ENCODE data around the gene SLC17A9. TPM values are rescaled to one million over a fixed set of nuclear protein-coding genes. Genes with fewer than 3 reads are reported as not detected.
"Not testable (repeated sequence)": the region's sequence is repeated elsewhere in the genome, so short reads cannot be mapped to it uniquely, and the experiment has no call there.

Gene SLC17A9
- total RNA-seq, 2 experiments from 2014 or later: 11.6 to 12.6 TPM

DNA sequence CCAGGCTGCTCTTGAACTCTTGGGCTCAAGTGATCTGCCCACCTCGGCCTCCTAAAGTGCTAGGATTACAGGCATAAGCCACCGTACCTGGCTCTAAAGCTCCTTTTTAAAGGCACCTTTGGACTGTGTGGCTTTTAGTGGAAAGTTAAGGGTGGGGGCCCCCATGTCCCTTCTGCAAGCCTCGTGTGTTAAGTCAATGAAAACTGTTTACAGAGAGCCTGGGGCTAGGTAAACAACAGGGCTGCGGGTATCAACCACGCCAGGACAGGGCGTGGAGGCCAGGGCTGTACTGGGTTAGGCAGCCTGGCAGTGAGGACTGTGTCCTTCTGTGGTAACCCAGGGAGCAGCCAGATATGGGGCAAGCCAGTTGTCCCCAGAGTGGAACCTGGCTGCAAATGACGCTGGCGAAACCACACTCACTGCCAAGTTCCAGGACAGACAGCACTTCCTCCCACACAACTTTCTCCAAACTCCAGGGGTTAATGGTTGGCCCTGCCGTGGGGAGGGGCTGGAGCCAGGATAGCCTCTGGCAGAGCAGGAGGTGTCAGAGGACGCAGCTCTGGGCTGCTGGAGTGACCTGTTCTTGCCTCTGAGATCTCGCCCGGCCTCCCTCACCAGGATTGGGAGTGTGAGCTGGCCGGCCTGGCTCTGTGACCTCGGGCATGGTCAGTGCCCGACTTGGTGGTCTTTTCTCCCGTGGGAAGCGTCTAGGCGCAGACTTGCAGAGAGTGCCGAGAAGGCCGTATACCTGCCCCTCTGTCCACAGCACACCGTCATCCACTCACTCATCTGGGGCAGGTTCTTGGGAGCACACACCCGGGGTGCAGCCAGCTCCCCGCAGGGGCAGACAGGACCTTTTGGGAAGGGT, 3.2 kb downstream of the SLC17A9 start:
- DNase-seq: no peak
- ChIA-PET POLR2A (no interaction called here), CTCF (interaction anchor here (1.4 to 2.1 kb wide), 6 partner anchors 15 to 53 kb away, joined by 3 to 11 read pairs (median 5); no protein-coding TSS in a partner anchor)
- Mint-ChIP-seq H3K9me3 (no peaks in the 10 kb centered on the region), H3K27me3 (no peaks in the 10 kb centered on the region), H3K4me3 (no peak overlapping the region), H3K27ac (peak overlapping the region; percentile 79), H3K4me1 (peaks cover 34% of the 10 kb centered on the region), H3K36me3 (ENCODE audit: low read depth) (peaks cover 6% of the 10 kb centered on the region)

DNA sequence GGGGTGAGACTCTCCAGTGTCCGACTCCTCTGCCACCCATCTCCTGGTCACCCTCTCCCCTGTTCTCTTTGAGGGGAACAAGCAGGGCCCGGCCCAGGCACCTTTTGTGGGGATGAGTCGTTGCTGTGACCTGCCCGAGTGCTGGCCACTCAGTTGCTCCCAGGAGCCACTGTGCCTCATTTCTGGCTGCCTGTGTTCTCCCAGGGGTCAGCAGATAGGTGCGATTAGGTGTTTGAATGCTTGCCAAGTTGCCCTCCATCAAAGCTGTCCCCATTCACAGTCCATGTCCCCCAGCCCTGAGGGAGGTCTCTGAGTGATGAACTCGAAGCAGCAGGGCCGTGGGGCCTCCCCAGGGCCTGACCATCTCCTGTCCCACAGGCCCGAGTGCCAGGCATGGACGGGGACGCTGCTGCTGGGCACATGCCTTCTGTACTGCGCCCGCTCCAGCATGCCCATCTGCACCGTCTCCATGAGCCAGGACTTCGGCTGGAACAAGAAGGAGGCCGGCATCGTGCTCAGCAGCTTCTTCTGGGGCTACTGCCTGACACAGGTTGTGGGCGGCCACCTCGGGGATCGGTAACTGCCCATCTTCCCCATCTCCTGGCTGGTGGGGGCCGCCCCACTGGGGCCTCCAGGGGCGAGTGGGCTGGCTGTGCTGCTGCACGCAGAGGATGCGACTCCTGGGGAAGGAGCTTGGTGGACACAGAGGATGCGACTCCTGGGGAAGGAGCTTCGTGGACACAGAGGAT, 4.1 kb downstream of the SLC17A9 start:
- no peaks in the 10 kb centered on the region for H3K9me3 Mint-ChIP-seq
- peaks cover 30% of the 10 kb centered on the region for H3K4me1 Mint-ChIP-seq
- no peak overlapping the region for H3K4me3 Mint-ChIP-seq
- no peaks in the 10 kb centered on the region for H3K27me3 Mint-ChIP-seq
- H3K36me3 Mint-ChIP-seq (ENCODE audit: low read depth): peaks cover 2% of the 10 kb centered on the region
- no peak for DNase-seq
- CTCF ChIA-PET: interaction anchor here (0.6 to 2.0 kb wide), 3 partner anchors 14 to 441 kb away, joined by 3 to 6 read pairs (median 3); no protein-coding TSS in a partner anchor
- H3K27ac Mint-ChIP-seq: peak overlapping the region; percentile 79
- POLR2A ChIA-PET: no interaction called here

DNA sequence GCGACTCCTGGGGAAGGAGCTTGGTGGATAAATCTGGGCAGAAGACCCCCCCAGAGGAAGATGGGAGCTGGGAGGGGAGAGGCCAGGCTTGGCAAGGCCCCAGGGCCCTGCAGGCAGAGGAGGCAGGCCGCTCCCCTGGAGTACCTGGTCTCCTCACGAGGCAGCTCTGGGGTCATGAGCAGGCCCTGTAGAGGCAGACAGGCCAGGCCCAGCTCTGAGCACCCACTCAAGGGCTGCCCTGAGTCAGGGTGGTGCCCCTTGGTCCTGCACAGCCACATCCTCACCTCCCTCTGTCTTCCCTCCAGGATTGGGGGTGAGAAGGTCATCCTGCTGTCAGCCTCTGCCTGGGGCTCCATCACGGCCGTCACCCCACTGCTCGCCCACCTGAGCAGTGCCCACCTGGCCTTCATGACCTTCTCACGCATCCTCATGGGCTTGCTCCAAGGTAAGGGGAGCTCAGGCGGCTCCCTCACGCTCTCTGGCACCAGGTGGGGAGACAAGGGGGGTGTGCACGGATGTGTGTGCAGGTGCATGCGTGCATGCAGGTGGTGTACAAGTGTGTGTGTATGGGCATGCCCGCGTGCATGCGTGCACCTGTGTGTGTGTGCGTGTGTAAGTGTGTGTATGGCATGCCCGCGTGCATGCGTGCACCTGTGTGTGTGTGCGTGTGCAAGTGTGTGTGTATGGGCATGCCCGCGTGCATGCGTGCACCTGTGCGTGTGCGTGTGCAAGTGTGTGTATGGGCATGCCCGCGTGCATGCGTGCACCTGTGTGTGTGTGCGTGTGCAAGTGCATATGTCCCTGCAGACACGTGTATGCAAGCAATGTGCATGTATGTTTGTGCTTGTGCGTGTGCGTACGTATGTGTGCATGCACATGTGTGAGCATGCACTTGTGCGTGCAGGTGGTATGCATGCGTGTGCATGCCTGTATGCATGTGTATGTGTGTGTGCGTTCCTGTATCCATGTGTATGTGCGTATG, 4.9 kb downstream of the SLC17A9 start:
- Mint-ChIP-seq H3K9me3 (no peaks in the 10 kb centered on the region), H3K36me3 (ENCODE audit: low read depth) (peaks cover 2% of the 10 kb centered on the region), H3K4me1 (peaks cover 27% of the 10 kb centered on the region), H3K4me3 (no peak overlapping the region), H3K27ac (no peak overlapping the region), H3K27me3 (no peaks in the 10 kb centered on the region)
- DNase-seq: no peak
- ChIA-PET CTCF (interaction anchor here (0.6 to 2.0 kb wide), 3 partner anchors 13 to 440 kb away, joined by 3 to 6 read pairs (median 3); no protein-coding TSS in a partner anchor), POLR2A (no interaction called here)

DNA sequence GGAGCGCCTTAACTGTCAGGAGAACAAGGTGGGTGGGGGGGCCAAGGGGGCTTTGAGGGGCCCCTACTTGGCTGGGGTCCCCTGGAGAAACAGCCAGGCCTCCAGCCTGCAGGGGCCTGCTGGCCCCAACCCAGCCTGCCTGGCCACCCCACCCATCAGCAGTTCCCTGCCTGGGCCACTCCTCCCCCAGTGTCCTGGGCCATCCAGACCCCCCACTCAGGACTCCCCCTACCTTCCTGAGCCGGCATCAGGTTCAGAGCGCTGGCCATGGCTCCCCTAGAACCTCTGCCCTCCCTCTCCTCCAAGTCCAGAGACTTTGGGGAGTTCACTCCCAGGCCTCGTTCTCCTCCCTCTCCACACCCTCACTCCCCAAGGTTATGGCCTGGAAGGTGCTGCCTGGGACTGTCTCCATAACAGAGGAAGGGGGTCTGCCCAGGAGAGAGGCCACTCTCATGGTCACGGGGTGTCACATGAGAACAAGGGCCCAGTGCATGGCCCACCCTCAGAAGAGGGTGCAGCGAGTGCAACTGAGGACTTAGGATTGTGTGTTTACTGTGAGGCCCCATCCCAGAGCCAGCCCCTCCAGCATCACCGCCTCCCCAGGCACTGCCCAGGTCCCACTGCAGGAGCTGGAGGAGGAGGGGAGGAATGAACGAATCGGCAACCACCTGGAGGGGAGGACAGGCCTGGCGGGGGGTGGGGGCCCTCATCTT, 6.0 kb downstream of the SLC17A9 start:
- H3K27ac Mint-ChIP-seq: no peak overlapping the region
- H3K4me3 Mint-ChIP-seq: no peak overlapping the region
- ChIA-PET POLR2A (no interaction called here), CTCF (interaction anchor here (1.5 to 2.0 kb wide), 2 partner anchors 14 to 51 kb away, joined by 3 to 7 read pairs; no protein-coding TSS in a partner anchor)
- DNase-seq: no peak
- H3K27me3 Mint-ChIP-seq: no peaks in the 10 kb centered on the region
- H3K36me3 Mint-ChIP-seq (ENCODE audit: low read depth): peaks cover 2% of the 10 kb centered on the region
- peaks cover 25% of the 10 kb centered on the region for H3K4me1 Mint-ChIP-seq
- H3K9me3 Mint-ChIP-seq: no peaks in the 10 kb centered on the region

DNA sequence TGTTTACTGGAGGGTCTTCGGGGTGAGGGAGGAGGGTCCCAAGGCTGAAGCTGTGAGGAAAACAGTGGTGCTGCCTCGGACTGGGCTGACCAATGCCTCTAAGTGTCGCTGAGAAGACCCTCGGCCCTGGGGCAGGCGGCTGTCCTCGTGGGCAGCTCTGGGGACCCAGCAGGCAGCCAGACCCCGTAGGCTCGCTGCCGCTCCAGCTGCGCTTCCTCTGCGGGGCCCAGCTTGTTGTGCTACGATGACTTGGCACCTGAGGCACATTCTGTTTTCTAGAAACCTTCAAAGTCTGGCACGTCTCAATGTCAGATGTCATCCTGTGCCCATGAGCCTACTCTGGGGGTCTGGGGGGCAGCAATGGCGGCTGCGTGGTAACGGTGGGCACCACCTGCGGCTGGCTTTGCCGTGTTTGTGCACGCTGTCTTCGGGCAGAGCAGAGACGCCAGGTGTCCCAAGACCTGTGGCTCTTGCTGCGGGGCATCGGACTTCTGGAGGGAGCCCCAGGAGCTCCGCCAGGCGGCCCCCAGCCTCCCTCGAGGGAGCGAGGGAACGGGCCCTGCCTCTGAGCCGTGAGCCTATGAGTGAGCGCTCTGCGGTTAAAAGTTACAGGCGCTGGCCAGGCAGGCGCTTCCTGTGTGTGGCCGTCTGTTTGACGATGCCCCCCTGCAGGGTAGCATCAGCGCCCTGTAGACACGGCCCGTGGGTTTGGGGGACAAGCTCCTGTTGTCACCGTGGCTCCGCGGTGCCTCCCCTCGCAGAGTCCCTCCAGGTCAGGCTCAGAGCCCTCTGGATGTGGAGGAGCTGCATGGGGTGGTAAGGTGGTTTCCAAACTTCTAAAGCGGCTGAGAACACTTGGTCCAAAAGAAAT, 6.8 kb downstream of the SLC17A9 start:
- POLR2A ChIA-PET: no interaction called here
- no peak for DNase-seq
- H3K27me3 Mint-ChIP-seq: no peaks in the 10 kb centered on the region
- H3K4me3 Mint-ChIP-seq: no peak overlapping the region
- no peak overlapping the region for H3K27ac Mint-ChIP-seq
- peaks cover 2% of the 10 kb centered on the region for H3K36me3 Mint-ChIP-seq (ENCODE audit: low read depth)
- CTCF ChIA-PET: interaction anchor here (1.5 to 2.0 kb wide), 2 partner anchors 13 to 50 kb away, joined by 3 to 7 read pairs; no protein-coding TSS in a partner anchor
- no peaks in the 10 kb centered on the region for H3K9me3 Mint-ChIP-seq
- peaks cover 17% of the 10 kb centered on the region for H3K4me1 Mint-ChIP-seq

DNA sequence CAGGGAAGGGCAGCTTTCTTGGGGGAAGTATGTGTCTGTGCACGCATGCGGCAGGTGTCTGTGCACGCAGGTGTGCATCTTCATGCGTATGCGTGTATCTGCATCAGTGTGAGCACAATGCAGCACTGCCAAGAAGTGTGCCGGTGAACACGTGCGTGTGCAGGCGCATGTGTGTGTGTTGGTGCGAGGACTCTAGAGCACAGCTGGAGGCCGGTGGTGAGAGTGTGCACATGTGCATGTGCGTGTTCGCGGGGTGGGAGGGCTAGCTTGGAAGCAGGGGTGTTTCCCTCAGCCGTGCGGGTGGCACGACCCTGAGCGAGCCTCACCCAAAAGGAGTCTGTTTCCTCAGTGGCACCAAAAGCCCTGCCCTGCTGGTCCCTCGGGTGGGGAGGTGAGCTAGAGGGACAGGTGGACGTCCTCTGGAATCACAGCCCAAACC, 7.5 kb downstream of the SLC17A9 start:
- ChIA-PET POLR2A (no interaction called here), CTCF (interaction anchor here (1.5 to 2.0 kb wide), 2 partner anchors 13 to 49 kb away, joined by 3 to 7 read pairs; no protein-coding TSS in a partner anchor)
- no peaks in the 10 kb centered on the region for H3K27me3 Mint-ChIP-seq
- no peak for DNase-seq
- H3K9me3 Mint-ChIP-seq: no peaks in the 10 kb centered on the region
- H3K27ac Mint-ChIP-seq: no peak overlapping the region
- peaks cover 11% of the 10 kb centered on the region for H3K4me1 Mint-ChIP-seq
- H3K4me3 Mint-ChIP-seq: no peak overlapping the region
- peaks cover 2% of the 10 kb centered on the region for H3K36me3 Mint-ChIP-seq (ENCODE audit: low read depth)

DNA sequence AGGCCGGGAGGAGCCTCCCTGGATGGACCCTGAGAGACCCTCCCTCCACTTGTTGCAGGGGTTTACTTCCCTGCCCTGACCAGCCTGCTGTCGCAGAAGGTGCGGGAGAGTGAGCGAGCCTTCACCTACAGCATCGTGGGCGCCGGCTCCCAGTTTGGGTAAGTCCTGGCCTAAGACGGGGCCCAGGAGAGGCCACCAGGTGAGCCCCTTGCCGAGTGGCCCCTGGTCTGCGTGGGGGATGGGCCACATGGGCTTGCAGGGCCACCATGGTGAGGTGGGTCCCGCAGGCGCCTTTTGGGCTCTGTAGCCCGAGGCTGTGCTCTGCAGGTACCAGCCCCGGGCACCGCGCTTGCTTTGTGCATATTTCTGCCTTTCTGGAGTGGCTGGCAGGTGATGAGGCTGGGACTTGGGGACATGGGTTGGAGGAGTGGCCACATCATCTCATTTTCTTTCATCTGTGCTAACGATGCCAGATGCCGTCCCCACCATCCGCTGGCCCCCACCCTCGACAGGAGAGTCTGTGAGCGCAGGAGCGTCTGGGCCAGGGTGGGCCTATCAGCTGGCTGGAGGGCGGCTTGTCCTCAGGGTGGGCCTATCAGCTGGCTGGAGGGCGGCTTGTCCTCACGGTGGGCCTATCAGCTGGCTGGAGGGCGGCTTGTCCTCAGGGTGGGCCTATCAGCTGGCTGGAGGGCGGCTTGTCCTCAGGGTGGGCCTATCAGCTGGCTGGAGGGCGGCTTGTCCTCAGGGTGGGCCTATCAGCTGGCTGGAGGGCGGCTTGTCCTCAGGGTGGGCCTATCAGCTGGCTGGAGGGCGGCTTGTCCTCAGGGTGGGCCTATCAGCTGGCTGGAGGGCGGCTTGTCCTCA, 8.2 kb downstream of the SLC17A9 start:
- POLR2A ChIA-PET, H3K4me1 Mint-ChIP-seq: not testable (repeated sequence)

DNA sequence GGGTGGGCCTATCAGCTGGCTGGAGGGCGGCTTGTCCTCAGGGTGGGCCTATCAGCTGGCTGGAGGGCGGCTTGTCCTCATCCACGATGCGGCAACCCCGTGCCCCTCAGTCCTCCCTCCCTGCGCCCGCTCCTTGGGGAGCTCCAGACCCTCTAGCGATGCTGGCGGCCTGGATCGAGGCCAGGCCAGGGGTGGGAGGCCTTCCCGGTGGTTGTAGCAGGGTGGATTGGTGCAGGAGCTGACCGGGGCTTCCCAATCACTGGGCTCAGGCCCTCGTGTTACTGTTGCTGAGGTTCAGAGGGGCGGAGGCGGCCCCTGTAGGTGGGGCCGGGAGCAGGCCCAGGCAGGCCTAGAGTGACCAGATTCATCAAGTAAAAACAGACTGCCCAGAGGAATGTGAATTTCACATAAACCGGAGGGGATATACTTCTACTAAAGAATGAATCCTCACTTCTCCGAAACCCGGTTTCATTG, 8.8 kb downstream of the SLC17A9 start:
- CTCF ChIA-PET: no interaction called here
- Mint-ChIP-seq H3K4me1 (peaks cover 6% of the 10 kb centered on the region), H3K9me3 (no peaks in the 10 kb centered on the region), H3K27ac (no peak overlapping the region), H3K4me3 (no peak overlapping the region), H3K27me3 (no peaks in the 10 kb centered on the region), H3K36me3 (ENCODE audit: low read depth) (peaks cover 2% of the 10 kb centered on the region)
- DNase-seq: no peak
- POLR2A ChIA-PET: no interaction called here

More for the DNA sequence above, 8.2 kb downstream of the SLC17A9 start:
- H3K27ac Mint-ChIP-seq; DNase-seq; H3K9me3 Mint-ChIP-seq; H3K27me3 Mint-ChIP-seq; H3K36me3 Mint-ChIP-seq (ENCODE audit: low read depth); H3K4me3 Mint-ChIP-seq: not testable (repeated sequence)
- CTCF ChIA-PET: interaction anchor here (2.0 kb wide), 1 partner anchor 12 kb away, joined by 7 read pairs; no protein-coding TSS in a partner anchor

DNA sequence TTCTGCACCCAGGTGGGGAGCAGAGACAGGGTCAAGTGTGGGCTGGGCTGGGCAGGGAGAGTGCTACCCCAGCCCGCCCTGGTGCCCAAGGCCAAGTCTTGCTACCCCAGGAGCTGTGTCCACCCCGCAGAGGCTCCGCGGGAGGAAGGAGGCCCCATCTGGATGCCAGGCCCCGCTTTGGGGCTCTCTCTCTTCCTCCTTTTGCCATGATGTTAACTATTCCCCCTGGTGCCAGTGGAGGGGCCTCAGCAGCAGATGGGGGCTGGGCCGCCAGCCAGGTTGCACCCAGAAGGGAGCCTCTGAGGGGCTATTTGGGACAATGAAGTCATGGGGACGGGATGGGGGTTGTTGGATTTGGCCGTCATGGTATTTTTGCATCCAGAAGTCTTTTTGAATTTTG, 9.3 kb downstream of the SLC17A9 start:
- H3K4me3 Mint-ChIP-seq: no peak overlapping the region
- no peaks in the 10 kb centered on the region for H3K9me3 Mint-ChIP-seq
- CTCF ChIA-PET: no interaction called here
- peak overlapping the region; percentile 36 for H3K27ac Mint-ChIP-seq
- DNase-seq: no peak
- H3K27me3 Mint-ChIP-seq: no peaks in the 10 kb centered on the region
- POLR2A ChIA-PET: no interaction called here
- peaks cover 2% of the 10 kb centered on the region for H3K36me3 Mint-ChIP-seq (ENCODE audit: low read depth)
- H3K4me1 Mint-ChIP-seq: peaks cover 6% of the 10 kb centered on the region

DNA sequence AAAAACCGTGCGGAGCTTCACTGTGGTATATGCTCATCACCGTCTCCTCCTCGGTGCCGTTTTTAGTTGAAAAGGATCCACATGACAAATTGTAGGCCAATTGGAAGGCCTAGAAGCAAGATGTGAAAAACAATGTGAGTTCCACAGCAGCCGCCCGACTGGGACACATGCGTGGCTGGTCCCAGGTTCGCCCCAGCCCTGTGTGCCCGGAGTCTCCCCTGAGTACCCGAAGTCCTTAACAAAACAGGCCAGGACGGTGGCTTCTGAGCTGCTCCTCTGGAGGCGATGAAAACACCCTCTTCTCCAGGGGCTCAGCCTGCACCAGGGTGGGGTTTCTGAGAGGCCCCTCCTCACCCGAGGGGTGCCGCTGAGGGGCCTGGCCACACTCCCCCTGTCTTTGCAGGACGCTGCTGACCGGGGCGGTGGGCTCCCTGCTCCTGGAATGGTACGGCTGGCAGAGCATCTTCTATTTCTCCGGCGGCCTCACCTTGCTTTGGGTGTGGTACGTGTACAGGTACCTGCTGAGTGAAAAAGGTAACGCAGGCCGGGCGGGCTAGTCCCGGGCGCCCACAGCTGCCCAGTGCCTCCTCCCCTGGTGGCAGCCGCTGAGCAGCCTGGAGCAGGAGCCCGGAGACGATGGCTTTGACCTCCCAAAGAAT, 9.8 kb downstream of the SLC17A9 start:
- ChIA-PET POLR2A (no interaction called here), CTCF (no interaction called here)
- Mint-ChIP-seq H3K27ac (no peak overlapping the region), H3K4me1 (peaks cover 6% of the 10 kb centered on the region), H3K36me3 (ENCODE audit: low read depth) (peaks cover 2% of the 10 kb centered on the region), H3K9me3 (no peaks in the 10 kb centered on the region), H3K4me3 (no peak overlapping the region), H3K27me3 (no peaks in the 10 kb centered on the region)
- no peak for DNase-seq

All from activated CD4-positive, alpha-beta T cell treated with anti-CD3 and anti-CD28 coated beads, Interleukin-2, amount 10 ng/mL, durations not matched to agents 7 days and 5 days (primary cell).